Mammary epithelial cell (primary cell): ENCODE results near the gene MBD4.

Experiments used
- EZH2 ChIP-seq: IDR thresholded peaks from 2 replicates; pipeline ENCODE4 v1.6.1; 2012; ENCODE audit warnings: low read length, inconsistent platforms, borderline replicate concordance
- TF ChIP-seq, protein P1 (sequence below), 2 donors: IDR thresholded peaks in 1 of 2; conservative IDR thresholded peaks in 1 of 2; 2 replicates each; pipeline ENCODE4 v1.5.1; 2011 to 2012; ENCODE audit warnings: inconsistent platforms in 2 of 2, low read length in 2 of 2, mild to moderate bottlenecking in 2 of 2, control low read depth in 1 of 2, low read depth in 1 of 2; ENCODE audit not compliant: insufficient read depth in 1 of 2; ENCODE audit errors: extremely low read depth in 1 of 2

DNA sequence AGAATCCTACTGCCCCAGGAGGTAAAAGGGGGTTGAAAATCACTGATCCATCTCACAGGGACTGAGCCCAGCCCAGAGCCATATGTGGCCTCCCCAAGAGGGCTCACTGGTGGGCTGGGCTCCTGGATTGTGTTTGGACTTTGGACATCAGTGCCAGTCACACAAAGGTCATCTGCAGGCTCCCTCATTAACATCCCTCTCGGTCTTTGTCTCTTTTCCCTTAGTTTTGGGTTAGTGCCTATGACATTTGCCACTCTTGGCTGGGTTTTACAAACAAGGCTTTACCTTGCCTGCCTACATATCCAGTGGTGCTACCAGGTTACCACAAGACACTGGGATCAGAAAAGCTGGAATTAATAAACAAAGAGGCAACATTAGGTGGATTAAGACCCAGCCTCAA lies 28.2 kb upstream of the MBD4 start:
- TF ChIP-seq, protein P1, sequence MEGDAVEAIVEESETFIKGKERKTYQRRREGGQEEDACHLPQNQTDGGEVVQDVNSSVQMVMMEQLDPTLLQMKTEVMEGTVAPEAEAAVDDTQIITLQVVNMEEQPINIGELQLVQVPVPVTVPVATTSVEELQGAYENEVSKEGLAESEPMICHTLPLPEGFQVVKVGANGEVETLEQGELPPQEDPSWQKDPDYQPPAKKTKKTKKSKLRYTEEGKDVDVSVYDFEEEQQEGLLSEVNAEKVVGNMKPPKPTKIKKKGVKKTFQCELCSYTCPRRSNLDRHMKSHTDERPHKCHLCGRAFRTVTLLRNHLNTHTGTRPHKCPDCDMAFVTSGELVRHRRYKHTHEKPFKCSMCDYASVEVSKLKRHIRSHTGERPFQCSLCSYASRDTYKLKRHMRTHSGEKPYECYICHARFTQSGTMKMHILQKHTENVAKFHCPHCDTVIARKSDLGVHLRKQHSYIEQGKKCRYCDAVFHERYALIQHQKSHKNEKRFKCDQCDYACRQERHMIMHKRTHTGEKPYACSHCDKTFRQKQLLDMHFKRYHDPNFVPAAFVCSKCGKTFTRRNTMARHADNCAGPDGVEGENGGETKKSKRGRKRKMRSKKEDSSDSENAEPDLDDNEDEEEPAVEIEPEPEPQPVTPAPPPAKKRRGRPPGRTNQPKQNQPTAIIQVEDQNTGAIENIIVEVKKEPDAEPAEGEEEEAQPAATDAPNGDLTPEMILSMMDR (conservative IDR thresholded peaks at IDR 0.05 in 1 of 2, IDR thresholded peaks at IDR 0.05 in 1 of 2; ENCODE audit: extremely low read depth in 1 of 2, insufficient read depth in 1 of 2, low read depth in 1 of 2, low read length in 2 of 2) = no peak
- no peak for TF ChIP-seq EZH2
